ENCODE data around the gene PNMA8B.

GRCh38 chr19:46491975-46492682, 3.5 kb downstream of the PNMA8B start:
- TF ChIP-seq CTCF (IDR thresholded peaks at IDR 0.05) (no peak), EZH2phosphoT487 (IDR thresholded peaks at IDR 0.05) (no peak), EZH2 (IDR thresholded peaks at IDR 0.05) (no peak)
